ENCODE data around the gene IGHMBP2.

IGHMBP2 gene

DNA sequence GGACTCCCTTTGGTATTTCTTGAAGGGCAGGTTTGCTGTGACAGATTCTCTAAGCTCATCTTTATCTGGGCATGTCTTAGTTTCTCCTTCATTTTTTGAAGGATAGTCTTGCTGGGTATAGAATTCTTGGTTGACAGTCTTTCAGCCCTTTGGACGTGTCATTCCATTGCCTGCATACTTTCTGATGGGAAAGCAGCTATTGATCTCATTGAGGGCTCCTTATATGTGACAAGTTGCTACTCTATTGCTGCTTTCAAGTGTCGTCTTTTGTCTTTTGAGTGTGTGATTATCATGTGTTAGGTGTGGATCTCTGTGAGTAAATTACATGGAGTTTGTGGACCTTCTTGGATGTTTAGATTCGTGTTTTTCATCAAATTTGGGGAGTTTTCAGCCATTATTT, 21.9 kb downstream of the IGHMBP2 start:
- DNase-seq (ENCODE audit: low read depth in 2 of 2, low spot score in 1 of 2) = no peak

DNA sequence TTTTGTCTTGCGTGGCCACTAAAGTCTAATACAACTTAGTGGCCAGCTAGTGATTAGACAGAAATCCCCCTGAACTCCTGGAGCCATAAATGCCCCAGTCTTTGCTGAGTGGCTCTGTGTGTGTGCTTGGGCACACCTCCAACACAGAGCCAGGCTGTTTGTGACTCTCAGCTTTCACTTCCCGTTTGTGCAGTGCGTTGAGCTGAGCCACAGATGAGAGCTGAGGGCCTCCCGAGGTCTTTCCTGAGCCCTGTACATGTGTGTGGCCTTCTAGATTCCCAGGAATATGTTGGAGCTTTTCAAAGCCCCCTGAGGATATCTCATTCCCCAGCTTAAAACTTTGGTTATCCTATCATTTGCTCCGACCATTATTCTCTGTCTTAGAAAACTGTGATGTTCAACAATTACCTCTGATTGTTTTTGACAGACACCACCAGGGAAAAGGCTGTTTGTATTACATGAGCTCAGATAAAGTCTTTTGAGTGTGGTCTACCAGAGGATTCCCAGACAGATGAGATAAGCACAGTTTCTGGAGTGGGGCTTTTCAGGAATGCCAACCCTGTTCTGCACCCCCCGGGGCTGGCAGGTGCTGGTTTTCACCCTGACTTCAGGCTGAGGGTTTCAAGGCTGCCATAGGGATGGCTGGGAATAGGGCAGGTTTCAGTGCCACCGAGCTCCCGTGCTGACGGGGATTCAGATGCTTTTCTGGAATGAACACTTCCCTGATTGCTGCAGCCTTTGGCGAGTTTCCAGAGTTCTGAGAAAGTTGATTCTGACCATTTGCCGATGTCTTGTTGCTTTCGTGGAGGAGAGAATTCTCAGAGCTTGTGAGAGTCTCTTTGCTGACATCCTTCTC, 23.8 kb downstream of the IGHMBP2 start:
- no peak for DNase-seq (ENCODE audit: low read depth in 2 of 2, low spot score in 1 of 2)

DNA sequence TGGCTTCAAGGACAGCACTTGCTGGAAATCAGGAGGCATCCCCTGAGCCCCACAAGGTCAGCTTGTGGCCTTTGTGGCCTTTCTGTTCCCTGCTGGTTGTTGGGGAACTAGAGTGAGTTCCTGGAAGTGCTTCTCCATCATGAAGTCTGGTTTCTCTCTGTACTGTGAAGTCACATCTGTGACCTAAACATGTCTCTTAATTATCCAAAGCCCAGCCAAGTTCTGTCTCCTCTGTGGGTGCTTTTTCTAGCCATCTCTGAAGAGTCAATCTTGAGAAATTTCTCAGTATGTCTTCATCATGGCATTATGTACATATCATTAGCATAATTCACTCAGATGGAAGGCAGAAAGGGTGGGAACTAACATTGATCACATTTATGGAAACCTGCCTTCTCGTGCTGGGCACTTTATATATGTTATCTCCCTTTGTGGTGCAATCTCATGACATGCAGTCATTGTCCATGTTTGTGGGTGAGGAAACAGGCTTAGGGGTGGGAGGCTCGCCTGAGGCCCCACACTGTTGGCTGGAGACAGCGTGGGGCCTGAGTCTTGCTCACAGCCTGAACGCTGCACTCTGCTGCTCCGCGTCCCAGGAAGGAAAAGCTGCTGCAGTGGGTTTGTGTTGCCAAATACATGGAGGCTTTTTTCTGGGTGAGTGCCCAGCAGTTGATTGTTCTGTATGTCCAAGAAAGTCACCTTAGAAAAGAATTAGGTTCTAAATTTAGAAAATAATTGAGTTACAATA, 24.6 kb downstream of the IGHMBP2 start:
- no peak for DNase-seq (ENCODE audit: low read depth in 2 of 2, low spot score in 1 of 2)

DNA sequence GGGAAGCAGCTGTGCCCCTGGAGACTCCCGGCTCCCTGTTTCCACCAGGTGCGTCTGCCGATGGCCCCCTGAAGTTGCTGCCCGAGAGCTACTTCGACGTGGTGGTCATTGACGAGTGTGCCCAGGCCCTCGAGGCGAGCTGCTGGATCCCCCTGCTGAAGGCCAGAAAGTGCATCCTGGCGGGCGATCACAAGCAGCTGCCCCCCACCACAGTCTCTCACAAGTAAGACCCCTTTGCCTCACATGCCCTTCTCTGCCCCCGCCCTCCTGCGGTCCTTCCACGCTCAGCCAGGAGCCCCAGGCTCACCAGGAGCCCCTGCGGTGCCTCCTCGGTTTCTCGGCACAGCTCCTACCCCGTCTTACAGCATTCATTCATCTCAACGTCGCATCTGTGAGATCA, 25.4 kb downstream of the IGHMBP2 start:
- no peak for DNase-seq (ENCODE audit: low read depth in 2 of 2, low spot score in 1 of 2)

DNA sequence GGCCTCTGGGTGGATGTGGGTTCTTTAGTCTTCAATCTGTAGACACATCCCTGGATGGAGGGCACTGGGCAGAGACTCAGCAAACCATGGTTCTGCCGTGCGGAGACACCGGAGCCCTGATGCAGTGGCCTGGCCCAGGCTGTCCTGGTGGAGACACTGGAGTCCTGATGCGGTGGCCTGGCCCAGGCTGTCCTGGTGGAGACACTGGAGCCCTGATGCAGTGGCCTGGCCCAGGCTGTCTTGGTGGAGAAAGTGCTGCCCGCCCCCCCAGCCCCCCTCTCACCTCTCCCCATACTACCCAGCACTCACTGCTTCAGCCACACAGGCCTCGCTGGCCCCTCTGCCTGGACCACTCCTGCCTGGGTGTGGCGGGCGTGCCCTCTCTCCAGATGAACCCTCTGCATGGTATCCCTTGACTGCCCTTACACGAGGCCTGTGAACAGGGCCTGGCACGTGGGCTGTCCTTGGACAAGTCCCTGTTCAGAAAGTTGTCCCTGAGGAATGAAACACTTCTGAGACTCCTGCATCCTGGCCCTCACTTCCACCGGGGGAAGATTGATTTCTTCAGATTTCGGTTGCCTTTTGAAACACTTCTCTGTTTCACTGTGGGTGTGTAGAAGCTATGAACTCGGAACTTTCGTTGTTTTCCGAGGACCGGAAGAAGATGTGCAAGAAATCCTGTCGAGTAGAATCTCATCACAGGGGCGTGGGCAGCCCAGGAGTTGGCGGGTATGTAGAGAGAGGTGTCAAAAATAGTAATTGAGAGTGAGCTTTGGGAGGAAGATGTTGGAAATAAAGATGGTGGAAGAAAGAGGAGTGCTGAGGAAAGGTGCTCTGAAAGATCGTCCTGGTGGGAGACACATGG, 26.2 kb downstream of the IGHMBP2 start:
- no peak for DNase-seq (ENCODE audit: low read depth in 2 of 2, low spot score in 1 of 2)

DNA sequence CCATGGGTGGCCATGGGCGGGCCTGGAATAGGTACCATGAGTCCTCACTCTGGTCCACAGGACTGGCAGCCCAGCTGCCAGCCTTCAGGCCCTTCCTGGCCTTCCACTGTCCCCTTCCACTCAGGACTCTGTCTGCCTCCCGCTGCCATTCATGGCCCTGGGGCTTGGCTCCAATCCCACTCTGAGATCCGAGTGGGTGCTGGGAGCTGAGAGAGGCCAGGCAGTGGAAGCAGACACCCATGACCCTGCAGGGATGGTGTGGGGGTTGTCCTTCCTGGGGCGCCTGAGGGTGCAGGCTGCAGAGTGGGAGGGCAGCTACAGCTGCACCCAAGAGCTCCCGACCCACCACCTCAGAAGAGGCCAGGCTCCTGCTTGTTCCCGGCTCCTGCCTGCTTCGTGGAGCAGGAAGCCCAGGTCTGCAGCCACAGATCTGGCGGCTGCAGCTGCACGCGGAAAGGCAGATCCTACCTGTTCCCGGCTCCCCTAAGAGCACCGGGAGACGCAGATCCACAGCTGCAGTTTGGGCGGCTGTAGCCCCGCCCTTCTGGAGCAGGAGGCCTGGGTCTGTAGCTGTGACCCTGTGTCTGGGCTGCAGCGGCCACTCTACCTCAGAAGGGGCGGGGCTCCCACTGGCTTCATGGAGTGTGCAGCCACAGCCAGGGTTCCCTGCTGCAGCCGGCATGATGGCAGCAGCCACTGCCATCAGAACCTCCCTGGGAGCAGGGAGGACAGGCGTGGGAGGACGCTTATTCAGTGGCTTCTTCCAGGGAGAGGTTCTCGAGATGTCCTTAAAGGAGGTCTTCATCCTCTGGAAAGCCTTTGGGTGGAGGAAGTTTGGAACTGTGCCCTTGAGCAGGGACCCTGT, 27.5 kb downstream of the IGHMBP2 start:
- DNase-seq (ENCODE audit: low read depth in 2 of 2, low spot score in 1 of 2) = no peak

DNA sequence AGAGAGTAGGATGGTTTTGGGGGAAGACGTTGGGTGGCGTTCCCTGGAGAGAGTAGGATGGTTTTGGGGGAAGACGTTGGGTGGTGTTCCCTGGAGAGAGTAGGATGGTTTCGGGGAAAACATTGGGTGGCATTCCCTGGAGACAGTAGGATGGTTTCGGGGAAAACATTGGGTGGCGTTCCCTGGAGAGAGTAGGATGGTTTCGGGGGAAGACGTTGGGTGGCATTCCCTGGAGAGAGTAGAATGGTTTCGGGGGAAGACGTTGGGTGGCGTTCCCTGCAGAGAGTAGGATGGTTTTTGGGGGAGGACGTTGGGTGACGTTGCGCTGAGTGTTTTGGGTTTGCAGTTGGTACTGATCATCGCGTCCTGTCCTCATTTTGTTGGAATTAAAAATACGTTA, 28.2 kb downstream of the IGHMBP2 start:
- no peak for DNase-seq (ENCODE audit: low read depth in 2 of 2, low spot score in 1 of 2)

DNA sequence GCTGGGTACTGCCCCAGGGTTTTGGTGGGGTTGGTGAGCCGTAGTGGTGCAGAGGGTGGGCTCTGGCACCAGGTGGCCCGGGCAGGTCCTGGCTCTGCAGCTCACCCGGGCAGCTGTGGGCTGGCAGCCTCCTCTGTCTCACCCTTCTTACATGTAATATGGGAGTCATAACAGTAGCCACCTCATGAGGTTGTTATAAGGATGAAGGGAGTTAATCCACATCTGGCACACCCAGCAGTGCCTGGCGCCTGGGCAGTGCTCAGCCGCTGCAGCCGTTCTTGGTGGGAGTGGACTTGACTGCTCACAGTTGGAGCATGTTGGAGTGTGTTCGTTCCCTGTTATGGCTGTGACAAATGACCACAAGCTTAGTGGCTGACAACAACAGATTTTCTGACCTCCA, 28.7 kb downstream of the IGHMBP2 start:
- no peak for DNase-seq (ENCODE audit: low read depth in 2 of 2, low spot score in 1 of 2)

DNA sequence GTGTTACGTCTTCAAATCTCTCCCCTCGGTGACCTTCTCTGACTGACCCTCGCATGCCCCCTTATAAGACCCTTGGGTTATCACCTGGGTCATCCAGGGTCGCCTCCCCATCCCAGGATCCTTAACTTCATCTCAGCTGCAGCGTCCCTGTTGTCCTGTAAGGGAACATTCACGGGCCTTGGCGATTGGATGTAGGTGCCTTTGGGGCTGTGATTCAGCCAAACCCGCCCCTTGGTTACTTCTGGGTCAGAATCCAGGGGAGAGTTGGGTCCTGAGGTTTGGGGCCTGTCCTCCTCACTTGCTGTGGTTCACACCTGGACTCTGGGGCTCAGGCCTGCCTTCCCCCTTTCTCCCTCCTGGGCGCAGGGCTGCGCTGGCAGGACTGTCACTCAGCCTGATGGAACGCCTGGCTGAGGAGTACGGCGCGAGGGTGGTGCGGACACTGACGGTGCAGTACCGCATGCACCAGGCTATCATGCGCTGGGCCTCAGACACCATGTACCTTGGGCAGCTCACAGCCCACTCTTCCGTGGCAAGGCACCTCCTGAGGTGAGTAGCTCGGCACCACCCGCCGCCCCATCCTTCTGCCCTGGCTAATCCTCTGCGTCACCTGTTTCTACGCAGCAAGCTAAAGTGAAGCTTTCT, 29.4 kb downstream of the IGHMBP2 start:
- DNase-seq (ENCODE audit: low read depth in 2 of 2, low spot score in 1 of 2) = no peak

DNA sequence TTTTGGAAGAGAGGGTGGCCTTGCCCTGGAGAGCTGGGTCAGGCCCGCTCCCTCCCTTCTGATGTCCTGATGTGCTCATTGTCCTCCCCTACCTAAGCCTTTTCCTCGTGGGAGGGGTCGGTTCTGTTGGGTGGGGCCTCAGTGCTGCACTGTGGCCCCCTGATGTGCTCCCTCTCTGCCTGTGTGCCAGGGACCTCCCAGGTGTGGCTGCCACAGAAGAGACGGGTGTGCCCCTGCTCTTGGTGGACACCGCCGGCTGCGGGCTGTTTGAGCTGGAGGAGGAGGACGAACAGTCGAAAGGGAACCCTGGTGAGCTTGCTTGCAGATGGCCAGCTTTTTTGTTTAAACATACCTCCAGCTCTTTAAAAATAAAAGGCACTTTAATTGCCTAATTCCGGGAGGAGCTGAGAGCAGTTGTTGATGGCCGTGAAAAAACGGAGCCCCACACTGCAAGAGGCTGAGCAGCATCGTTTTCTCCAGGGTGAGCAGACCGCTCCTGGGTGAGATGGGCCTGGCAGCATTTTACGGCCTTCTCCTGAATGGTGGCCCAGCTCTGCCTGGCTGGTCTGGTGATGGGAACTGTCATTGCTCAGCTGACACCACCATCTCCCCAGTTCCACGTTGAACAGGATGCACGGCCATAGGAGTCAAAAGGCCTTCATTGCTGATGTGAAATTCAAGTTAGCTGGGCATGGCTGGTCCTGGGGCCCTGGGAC, 30.1 kb downstream of the IGHMBP2 start:
- DNase-seq (ENCODE audit: low read depth in 2 of 2, low spot score in 1 of 2) = no peak

DNA sequence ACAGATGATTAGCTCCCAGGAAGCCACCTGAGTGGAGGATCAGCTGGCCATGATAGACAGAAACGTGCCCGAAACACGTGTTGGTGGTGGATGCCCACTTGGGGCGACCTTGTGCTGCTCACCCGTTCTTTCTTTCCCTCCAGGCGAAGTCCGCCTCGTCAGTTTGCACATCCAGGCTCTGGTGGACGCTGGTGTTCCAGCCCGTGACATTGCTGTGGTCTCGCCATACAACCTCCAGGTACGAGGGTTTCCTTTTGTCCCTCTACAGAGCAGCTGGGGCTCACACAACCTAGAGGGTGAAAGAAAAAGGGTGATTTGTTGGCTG, 30.6 kb downstream of the IGHMBP2 start:
- DNase-seq (ENCODE audit: low read depth in 2 of 2, low spot score in 1 of 2) = no peak

DNA sequence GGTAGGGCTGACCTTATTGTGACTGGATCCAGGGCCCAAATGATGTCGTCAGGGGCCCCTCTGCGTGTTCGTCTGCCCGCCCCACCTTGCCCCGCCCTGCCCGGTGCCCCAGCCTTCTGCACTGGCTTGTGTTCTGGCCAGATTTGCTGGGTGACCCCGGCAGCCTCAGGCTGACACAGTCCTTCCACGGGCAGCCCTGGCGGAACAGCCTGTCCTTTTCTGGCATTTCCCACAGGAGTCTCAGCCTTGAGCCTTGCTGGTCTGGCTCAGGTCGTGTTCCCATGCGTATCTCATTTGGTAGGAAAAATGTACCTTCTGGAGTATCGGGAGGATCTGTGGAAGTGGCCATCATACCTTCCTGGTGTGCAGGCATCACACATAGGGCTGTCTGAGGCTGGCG, 31.0 kb downstream of the IGHMBP2 start:
- no peak for DNase-seq (ENCODE audit: low read depth in 2 of 2, low spot score in 1 of 2)

DNA sequence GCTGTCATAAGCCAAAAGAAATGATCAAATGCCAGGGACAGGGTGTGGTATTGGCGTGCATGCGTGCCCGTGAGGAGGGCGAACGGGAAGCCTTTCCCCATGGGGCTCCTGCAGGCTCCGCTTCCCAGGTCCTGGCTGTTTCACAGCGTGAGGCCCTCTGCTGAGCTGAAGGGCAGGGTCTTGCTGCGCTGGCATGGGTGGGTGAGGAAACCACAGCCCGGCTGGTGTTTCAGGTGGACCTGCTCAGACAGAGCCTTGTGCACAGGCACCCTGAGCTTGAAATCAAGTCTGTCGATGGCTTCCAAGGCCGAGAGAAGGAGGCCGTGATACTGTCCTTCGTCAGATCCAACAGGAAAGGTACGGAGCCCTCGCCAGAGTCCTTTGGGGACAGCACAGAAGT, 31.4 kb downstream of the IGHMBP2 start:
- DNase-seq (ENCODE audit: low read depth in 2 of 2, low spot score in 1 of 2) = no peak

DNA sequence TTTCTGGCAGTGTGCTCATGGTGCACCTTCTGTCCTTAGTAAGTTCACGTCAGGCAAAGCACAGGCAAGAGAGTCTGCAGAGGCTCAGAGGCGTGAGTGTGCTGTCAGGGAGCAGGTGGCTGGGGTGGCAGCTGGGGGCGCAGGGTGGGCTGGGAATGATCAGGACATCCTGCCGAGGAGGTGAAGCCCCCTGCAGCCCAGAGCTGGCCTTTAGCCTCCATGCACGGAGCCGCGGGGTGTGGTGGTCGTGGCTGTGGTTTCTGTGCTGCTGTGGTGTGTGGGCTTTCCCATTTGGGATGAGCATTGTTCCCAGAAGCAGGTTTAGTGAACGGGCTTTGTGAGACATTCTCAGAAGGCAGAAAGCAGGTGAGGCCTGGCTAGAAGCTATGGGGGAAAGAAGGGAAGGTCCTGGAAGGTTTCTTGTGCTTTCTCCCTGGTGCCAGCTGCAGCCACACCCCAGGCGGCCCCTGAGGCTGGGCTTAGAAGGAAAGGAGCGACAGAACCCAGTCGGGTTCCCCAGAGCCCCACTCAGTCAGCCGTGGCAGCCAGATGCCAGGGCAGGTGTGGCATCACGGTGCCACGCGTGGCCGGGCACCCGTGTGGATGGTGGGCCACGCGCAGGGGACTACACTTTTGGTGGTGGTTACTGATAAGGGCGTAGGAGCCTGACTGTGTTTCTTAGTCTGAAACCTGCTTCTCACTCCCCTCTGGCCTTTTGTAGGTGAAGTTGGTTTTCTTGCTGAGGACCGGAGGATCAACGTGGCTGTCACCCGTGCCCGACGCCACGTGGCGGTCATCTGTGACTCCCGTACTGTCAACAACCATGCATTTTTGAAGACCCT, 32.0 kb downstream of the IGHMBP2 start:
- no peak for DNase-seq (ENCODE audit: low read depth in 2 of 2, low spot score in 1 of 2)

DNA sequence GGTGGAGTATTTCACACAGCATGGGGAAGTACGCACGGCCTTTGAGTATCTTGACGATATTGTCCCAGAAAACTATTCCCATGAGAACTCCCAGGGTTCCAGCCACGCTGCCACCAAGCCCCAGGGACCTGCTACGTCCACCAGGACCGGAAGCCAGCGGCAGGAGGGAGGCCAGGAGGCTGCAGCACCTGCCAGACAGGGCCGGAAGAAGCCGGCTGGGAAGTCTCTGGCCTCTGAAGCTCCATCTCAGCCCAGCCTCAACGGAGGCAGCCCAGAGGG, 32.6 kb downstream of the IGHMBP2 start:
- DNase-seq (ENCODE audit: low read depth in 2 of 2, low spot score in 1 of 2) = no peak

DNA sequence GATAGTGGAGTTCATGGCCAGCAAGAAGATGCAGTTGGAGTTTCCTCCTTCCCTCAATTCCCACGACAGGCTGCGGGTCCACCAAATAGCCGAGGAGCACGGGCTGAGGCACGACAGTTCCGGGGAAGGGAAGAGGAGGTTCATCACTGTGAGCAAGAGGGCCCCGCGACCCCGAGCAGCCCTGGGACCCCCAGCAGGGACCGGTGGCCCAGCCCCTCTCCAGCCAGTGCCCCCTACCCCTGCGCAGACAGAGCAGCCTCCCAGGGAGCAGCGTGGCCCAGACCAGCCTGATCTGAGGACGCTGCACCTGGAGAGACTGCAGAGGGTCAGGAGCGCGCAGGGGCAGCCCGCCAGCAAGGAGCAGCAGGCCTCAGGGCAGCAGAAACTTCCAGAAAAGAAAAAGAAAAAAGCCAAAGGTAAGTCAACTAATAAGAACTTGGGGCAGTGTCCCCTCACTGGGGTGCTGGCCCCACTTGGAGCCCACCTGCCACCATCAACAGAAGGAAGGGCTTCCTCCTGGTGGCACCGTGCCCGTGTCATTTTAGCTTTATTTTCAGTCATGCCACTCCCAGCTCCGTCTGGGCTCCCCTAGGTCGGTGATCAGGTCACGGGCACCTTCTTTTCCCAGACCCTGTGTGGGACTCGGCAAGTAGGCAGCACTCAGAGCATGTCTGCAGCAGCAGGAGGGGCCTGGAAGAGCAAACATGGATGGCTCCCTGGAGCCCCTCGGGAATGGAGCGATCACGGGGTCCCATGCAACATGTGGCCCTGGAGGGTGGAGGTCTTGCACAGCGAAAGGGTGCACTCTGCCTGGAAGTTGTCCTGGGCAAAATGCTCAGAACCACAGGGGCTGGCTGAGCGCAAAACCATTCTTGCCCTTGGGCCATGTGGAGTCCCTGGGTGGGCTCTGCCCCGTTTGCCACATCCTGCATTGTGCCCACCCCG, 33.3 kb downstream of the IGHMBP2 start:
- DNase-seq (ENCODE audit: low read depth in 2 of 2, low spot score in 1 of 2) = no peak

DNA sequence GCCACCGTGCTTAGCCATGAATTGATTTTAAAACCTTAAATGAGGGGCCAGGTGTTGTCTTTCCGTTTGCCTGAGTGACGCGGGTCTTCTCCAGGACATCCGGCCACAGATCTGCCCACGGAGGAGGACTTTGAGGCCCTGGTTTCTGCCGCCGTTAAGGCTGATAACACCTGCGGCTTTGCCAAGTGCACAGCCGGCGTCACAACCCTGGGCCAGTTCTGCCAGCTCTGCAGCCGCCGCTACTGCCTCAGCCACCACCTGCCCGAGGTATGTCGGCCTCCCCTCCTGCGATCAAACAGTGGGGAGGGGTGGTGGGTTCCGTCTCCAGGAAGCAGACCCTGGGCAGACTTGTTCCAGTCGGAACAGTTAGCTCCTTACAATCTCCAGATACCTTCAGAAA, 34.4 kb downstream of the IGHMBP2 start:
- DNase-seq (ENCODE audit: low read depth in 2 of 2, low spot score in 1 of 2) = no peak

Data from stimulated activated CD8-positive, alpha-beta memory T cell treated with anti-CD3 and anti-CD28 coated beads, Interleukin-4, amount 100 ng/mL, for 4 hours (primary cell).